ENCODE results near the gene GRB10.

DNA sequence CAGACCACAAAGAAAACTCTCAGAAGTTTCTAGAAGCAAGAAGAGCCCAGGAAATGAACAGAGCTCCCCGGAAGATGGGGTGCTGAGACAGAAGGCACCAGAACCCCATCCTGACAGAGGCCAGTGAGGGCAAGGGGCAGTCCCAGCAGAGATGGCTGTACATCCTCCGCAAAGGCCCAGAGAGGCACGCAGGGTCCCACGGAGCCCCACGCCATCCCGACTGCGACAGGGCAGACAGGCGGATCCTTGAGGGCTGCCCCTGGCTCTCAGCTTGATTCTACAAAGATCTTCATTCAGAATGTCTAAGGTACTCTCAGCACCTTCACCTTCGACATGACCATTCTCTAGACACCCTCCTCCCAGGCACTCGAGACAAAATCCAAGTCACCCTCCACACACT is 109.6 kb downstream of the GRB10 start:
- TF ChIP-seq ESRRG (CRISPR knock-in tag; IDR thresholded peaks at IDR 0.05) (no peak), SNAI2 (CRISPR knock-in tag; IDR thresholded peaks at IDR 0.05) (no peak), RARB (CRISPR knock-in tag; IDR thresholded peaks at IDR 0.05) (no peak), PPARA (CRISPR knock-in tag; IDR thresholded peaks at IDR 0.05; ENCODE audit: borderline replicate concordance) (no peak)
- TF ChIP-seq, protein P1, sequence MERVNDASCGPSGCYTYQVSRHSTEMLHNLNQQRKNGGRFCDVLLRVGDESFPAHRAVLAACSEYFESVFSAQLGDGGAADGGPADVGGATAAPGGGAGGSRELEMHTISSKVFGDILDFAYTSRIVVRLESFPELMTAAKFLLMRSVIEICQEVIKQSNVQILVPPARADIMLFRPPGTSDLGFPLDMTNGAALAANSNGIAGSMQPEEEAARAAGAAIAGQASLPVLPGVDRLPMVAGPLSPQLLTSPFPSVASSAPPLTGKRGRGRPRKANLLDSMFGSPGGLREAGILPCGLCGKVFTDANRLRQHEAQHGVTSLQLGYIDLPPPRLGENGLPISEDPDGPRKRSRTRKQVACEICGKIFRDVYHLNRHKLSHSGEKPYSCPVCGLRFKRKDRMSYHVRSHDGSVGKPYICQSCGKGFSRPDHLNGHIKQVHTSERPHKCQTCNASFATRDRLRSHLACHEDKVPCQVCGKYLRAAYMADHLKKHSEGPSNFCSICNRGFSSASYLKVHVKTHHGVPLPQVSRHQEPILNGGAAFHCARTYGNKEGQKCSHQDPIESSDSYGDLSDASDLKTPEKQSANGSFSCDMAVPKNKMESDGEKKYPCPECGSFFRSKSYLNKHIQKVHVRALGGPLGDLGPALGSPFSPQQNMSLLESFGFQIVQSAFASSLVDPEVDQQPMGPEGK (CRISPR knock-in tag; IDR thresholded peaks at IDR 0.05; ENCODE audit: borderline replicate concordance): no peak
- TF ChIP-seq, protein P2, sequence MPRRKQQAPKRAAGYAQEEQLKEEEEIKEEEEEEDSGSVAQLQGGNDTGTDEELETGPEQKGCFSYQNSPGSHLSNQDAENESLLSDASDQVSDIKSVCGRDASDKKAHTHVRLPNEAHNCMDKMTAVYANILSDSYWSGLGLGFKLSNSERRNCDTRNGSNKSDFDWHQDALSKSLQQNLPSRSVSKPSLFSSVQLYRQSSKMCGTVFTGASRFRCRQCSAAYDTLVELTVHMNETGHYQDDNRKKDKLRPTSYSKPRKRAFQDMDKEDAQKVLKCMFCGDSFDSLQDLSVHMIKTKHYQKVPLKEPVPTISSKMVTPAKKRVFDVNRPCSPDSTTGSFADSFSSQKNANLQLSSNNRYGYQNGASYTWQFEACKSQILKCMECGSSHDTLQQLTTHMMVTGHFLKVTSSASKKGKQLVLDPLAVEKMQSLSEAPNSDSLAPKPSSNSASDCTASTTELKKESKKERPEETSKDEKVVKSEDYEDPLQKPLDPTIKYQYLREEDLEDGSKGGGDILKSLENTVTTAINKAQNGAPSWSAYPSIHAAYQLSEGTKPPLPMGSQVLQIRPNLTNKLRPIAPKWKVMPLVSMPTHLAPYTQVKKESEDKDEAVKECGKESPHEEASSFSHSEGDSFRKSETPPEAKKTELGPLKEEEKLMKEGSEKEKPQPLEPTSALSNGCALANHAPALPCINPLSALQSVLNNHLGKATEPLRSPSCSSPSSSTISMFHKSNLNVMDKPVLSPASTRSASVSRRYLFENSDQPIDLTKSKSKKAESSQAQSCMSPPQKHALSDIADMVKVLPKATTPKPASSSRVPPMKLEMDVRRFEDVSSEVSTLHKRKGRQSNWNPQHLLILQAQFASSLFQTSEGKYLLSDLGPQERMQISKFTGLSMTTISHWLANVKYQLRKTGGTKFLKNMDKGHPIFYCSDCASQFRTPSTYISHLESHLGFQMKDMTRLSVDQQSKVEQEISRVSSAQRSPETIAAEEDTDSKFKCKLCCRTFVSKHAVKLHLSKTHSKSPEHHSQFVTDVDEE (CRISPR knock-in tag; IDR thresholded peaks at IDR 0.05): no peak
